ENCODE results near the gene PAX7.

PAX7 gene

GRCh38 chr1:18796950-18797349 is 166.3 kb downstream of the PAX7 start:
- Histone ChIP-seq H3K27ac (no peak overlapping the region), H4K20me1 (no peaks in the 10 kb centered on the region), H3K4me3 (no peak overlapping the region), H3K9ac (no peak overlapping the region), H3K9me3 (peaks cover 8% of the 10 kb centered on the region; the same call in 1 of the 2 replicates), H3K27me3 (no peaks in the 10 kb centered on the region), H3K4me2 (no peak overlapping the region), H3K36me3 (no peaks in the 10 kb centered on the region), H3K4me1 (no peaks in the 10 kb centered on the region)
- TF ChIP-seq Cebpa-rat (IDR thresholded peaks at IDR 0.05) = no peak
